Neural progenitor cell (in vitro differentiated cells): ENCODE results near the gene FBXO27.
"Not testable (repeated sequence)": the region's sequence is repeated elsewhere in the genome, so short reads cannot be mapped to it uniquely, and the experiment has no call there.

ENCODE experiments used
- EZH2 ChIP-seq: fragments of 200-600 bp; sonication (generic); IDR thresholded peaks from 2 replicates; pipeline ENCODE4 v1.6.1; 2017; ENCODE audit warnings: antibody characterized with exemption, mild to moderate bottlenecking, moderate library complexity
- EZH2phosphoT487 ChIP-seq: fragments of 200-600 bp; sonication (generic); IDR thresholded peaks from 2 replicates; pipeline ENCODE4 v1.6.1; 2017; ENCODE audit warnings: antibody characterized with exemption
- TF ChIP-seq, protein P1 (sequence below): fragments of 200-600 bp; sonication (generic); IDR thresholded peaks from 2 replicates; pipeline ENCODE4 v1.5.1; 2017; ENCODE audit warnings: antibody characterized with exemption, mild to moderate bottlenecking

GRCh38 chr19:38988627-38989026, 43.7 kb downstream of the FBXO27 start:
- TF ChIP-seq, protein P1, sequence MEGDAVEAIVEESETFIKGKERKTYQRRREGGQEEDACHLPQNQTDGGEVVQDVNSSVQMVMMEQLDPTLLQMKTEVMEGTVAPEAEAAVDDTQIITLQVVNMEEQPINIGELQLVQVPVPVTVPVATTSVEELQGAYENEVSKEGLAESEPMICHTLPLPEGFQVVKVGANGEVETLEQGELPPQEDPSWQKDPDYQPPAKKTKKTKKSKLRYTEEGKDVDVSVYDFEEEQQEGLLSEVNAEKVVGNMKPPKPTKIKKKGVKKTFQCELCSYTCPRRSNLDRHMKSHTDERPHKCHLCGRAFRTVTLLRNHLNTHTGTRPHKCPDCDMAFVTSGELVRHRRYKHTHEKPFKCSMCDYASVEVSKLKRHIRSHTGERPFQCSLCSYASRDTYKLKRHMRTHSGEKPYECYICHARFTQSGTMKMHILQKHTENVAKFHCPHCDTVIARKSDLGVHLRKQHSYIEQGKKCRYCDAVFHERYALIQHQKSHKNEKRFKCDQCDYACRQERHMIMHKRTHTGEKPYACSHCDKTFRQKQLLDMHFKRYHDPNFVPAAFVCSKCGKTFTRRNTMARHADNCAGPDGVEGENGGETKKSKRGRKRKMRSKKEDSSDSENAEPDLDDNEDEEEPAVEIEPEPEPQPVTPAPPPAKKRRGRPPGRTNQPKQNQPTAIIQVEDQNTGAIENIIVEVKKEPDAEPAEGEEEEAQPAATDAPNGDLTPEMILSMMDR = not testable (repeated sequence)
- not testable (repeated sequence) for TF ChIP-seq EZH2, EZH2phosphoT487
